DOHH2 (cell line): ENCODE results near the gene ARHGAP8.

ENCODE experiments used
- CTCF ChIP-seq: fragments of 200-600 bp; sonication (generic); IDR thresholded peaks from one replicate; pipeline ENCODE4 v1.5.1; 2014; ENCODE audit warnings: antibody characterized with exemption, mild to moderate bottlenecking, low read depth, low read length; ENCODE audit not compliant: poor library complexity, severe bottlenecking
- EZH2phosphoT487 ChIP-seq: fragments of 200-600 bp; sonication (generic); IDR thresholded peaks from 2 replicates; pipeline ENCODE4 v1.6.1; 2017; ENCODE audit warnings: borderline replicate concordance, mild to moderate bottlenecking, antibody characterized with exemption, low read length, moderate library complexity, mixed read lengths

- no peak for TF ChIP-seq EZH2phosphoT487
- no peak for TF ChIP-seq CTCF
Observed at GRCh38 chr22:44737406-44738346, 14.7 kb upstream of the ARHGAP8 start.
